Occipital lobe (tissue), 2 donors: ENCODE measurements around the gene GNAO1. TPM values are rescaled to one million over a fixed set of nuclear protein-coding genes. Genes with fewer than 3 reads are reported as not detected.

Experiments used
- DNase-seq: peaks from one replicate; lab custom pipeline; 2025; lab: John Stamatoyannopoulos, UW
- total RNA-seq: library from RNA; depleted of rRNA; stranded (reverse); fragments of >200 nt; gene quantifications from one replicate; pipeline ENCODE4 v1.2.3, GENCODE V29; 2014

GNAO1 gene
- total RNA-seq, 1 donor from 2014 or later = 48.0 TPM

DNA sequence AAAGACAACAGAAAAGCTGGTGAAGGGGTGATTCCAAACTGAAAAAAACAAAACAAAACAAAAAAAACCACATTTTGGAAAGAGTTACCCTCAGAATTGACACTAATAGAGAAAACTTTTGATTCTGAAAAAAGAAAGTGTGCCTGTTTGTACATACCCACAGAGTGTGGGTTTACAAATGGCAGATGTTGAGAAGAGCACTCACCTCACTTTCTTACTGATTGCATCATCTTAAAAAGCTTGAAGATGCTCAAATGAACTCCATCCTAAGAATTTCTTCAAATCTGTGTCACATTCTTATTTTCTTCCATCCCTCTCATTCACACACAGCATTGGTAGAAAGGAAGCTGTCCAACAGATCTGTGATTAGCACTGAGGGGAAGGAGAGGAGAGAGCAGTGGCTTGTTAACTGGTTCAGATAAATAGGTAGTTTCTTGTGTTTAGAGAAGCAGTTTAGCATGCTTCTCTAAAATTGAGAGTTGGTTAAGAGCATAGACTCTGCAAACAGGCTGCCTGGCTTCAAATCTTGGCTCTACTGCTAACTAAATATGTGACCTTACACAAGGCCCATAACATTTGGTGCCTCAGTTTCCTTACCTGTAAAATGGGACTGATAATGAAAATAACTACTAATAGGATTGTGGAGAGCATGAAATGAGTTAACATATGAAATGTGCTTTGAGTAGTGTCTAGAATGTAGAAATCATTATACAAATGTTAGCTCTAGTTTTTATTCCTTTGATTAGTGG is 6.9 kb downstream of the GNAO1 start:
- DNase-seq = no peak

DNA sequence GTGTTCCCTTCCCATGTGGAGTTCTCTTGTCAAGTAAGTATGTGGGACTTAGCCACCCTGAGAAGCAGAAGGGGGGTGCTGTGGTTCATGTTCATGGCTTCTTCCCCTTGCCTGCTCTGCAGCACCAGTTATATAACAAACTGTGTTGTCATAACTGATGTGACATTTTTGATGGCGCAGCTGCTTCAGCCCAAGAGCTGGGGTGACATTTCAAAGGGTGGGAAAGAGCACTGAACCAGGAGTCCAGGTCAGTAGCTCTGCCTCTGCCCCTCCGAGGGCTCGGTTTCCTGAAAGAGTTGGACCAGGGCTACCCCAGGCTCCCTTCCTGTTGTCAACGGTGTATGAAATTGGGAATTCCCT is 7.4 kb downstream of the GNAO1 start:
- no peak for DNase-seq

DNA sequence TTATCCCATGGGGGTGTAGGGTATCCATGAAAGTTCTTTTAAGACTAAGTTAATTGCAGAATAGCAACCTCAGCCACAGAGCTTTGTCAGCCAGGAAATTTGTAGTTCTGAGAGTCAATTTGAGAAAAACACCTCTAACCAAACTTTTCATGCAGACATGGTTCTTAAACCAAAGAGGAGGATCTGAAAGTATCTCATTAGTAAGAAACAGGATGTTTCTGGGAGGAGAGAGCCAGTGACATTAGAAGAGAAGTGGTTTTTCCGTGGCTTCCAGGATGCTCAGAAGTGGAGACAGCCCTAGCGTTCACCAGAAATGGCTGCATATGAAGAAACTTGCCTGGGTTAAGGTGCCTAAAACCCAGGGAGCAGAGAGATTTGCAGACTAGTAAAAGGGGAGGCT is 7.9 kb downstream of the GNAO1 start:
- no peak for DNase-seq

DNA sequence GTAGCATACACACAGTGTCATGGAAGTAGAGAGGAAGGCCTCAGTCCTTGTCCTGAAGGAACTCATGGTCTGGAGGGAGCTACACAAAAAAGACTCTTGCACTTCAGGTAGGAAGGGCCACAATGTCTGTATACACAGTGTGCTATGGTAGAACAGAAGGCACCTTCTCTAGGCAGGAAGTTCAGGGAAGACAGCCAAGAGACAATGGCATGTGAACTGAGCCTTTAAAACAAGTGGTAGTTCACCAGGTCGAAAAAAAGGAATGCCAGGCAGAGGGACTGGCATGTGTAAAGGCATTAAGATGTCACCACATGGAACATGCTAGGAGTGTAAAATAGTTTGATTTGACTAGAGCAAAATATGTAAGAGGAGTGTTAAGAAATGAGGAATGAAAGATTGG is 9.7 kb downstream of the GNAO1 start:
- DNase-seq = no peak

DNA sequence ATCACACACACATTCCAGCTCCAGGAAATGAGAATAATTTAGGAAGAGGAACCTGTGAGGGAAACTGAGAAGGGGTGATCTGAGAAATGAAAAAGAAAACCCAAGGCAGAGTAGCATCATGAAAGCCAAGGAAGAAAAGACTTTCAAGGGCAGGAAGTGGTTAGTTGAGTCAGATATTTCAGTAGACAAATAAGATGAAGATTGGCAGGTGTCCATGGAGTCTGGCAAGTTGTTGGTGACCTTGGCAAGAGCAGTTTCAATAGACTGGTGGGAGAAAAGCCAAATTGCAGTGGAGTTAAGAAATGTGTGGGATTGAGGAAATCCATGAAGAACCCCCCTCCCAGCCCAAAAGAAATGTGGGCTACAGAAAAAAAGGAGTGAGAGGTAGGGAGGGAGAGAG is 10.7 kb downstream of the GNAO1 start:
- no peak for DNase-seq

DNA sequence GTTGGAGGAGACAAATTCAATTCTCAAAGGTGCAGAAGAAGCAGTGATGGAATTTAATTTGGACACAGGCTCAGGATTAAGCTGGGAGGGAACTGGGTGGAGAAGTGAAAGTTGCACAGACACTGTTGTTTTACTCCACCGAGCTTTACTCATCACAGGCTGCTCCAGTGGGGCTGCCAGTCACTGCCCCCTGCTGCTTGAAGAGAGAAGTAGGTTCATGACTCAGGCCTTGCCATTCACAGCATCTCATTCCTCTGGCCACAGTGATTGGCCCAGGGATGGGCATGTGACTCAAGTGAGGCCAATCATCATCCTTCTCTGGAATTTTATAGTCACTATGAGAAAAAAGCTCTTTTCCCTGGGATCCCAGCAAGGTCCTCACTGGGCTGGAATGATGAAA is 11.8 kb downstream of the GNAO1 start:
- DNase-seq = no peak

DNA sequence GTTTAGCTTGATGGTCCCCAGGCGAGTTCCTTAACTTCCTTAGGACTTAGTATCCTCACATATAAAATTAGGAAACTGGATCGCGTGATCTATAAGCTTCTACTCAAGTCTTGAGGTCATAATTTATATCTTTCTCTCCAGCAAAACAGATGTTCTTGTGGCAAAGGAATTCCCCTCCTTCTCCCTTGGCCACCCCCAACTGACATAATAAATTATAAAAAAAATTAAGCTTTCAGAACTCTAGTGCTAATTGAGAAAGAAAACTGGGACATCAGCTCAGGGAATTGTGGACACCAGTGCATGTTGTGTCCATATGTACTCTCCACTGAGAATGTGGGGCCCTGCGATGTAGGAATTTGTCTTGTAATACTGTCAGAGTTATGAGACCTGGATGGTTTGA is 13.5 kb downstream of the GNAO1 start:
- no peak for DNase-seq

DNA sequence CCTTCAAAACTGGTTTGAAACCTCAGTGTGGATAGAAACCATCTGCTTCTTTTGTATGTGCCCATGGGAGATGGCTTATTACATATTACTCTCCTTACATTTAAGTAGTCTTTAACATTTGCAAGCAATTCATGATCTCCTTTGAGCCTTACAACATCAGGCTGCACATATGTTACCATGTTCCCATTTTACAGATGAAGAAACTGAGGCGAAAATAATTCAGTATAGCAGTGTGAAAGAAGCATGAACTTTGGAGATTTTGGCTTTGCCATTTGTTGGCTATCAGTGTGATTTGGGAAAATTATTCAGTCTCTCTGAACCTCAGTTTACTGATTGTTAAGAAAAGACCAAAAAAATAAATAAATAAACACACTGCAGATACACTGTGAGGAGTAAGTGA is 15.7 kb downstream of the GNAO1 start:
- no peak for DNase-seq

DNA sequence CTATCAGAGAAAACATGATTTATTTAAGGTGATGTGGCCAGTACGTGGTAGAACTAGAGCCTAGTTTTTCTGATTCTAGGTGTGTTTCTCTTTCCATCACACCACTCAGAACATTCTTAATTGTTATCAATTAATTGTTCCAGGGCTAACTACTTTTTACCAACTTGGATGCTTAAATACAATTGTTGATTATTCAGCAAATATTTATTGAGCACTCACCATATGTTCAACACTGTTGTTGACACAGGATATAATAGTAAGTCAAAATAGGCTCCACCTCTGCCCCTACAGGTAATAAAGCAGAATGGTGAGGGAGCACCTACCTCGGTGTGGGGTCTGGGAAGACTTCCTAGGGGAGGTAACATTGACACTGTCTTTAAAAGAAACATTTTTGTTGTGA is 16.1 kb downstream of the GNAO1 start:
- no peak for DNase-seq

DNA sequence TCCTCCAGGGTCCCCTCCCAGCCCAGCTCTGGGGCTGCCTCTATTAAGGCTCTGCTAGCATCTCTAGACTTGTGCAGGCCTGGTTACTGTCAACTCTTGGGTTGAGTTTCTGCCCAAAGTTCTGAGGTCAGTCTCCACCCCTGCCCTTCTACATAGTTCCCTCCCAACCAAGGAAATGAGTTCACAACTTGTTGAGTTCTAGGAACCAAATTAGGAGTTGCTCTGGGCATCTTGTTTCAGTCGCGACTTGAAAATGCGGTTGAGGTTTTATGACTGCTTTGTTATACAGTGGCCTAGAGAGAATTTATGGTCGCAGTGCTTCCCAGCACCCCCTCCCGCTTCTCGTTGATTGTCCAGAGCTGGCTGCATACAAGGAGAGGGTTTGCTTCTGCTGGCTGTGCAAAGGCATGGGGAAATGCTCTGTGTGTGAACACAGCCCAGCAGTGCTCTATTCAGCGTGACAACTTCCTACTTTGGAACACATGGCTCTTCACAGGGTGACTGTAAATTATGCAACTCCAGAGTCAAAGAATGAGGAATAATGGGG is 20.2 kb downstream of the GNAO1 start:
- no peak for DNase-seq

DNA sequence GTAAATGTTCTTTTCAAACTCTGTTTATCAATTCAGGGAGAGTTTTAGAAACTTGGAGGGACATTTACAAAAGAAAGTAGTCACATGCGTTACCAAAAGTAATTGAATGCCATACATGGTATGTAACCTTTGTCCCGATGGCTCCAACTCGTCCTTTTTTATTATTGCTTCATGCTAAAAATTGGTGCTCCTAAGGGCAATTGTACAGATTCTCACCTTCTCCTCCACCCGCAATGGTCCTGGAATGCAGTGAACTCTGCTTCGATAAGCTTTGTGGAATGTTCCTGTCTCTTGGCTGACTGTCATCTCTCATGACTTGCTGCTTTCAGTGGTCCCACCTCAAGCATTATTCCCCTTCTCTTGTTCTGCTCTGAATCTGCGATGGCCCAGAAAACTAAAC is 20.9 kb downstream of the GNAO1 start:
- DNase-seq = no peak

DNA sequence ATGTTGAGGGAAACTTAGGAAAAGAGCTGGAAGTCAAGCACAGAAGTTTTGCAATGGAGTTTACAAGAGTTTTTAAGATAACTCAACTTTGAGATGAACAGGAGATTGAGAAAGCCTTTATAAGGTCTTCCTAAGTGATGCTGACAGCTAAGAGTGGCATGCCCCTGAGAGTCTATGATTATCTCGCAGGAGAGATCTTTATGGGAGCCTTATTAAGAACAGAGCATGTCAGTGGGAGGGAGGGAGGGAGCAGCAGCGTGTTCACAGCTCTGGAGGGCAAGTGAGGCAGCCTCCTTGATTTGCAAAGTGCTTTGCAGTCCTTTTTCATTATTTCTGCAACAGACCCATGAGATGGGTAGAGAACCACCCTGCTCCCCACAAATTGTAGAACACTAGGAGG is 30.7 kb downstream of the GNAO1 start:
- DNase-seq = no peak

DNA sequence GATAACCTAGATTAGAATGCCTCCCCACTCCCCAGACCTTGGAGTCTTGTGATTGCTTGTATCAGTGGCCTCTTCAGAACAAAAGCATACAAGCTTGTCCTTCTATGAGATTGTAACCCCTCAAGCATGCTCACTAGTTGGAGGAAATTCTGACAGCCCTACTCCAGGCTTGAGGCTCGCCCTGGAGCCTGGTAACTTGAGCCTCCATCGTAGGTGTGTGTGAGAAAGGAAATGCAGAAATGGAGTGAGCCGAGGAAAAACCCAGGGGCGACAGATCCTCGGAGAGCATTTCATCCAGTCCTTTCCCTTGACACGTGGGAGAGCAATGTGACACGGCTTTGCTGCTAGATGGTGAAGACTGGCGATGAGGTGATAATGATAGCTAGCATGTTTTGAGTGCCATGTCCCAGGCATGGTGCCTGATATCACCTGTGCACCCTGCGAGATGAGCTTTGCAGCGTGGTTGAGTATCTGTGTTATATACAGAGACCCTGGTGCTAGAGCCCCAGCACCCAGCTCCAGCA is 31.2 kb downstream of the GNAO1 start:
- DNase-seq = no peak

DNA sequence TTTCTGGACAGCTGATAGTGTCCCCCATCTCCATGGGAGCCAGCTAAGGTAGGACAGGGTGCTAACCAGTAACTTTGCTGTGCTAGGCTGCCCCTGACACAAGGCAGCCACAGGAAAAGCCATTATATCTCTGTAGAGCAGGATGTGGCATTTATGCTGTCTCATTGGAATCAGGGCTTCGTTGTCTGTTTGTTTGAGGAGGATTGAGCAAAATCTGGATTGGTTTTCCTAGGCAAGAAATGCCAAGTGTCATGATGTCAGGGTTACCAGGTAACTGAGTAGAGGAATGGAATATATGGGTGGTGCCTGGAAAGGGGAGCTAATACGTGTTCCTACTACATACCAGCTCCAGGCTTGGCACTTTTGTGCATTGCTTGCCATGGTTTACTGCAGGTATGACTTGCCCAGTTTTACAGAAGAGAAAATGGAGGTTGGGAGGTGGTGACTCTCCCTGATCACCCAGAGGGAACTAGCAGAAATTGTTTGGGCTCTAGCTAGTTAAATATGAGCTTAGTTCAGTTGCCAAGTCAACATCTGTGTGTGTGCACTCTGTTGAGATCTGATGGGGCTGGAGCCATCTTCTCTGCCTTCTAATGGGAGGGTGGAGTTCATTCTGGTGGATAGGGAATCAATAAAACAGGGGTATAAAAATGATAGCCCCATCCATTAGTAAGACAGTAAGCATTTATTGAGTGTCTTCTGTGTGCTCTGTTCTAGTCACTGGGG is 33.9 kb downstream of the GNAO1 start:
- no peak for DNase-seq

DNA sequence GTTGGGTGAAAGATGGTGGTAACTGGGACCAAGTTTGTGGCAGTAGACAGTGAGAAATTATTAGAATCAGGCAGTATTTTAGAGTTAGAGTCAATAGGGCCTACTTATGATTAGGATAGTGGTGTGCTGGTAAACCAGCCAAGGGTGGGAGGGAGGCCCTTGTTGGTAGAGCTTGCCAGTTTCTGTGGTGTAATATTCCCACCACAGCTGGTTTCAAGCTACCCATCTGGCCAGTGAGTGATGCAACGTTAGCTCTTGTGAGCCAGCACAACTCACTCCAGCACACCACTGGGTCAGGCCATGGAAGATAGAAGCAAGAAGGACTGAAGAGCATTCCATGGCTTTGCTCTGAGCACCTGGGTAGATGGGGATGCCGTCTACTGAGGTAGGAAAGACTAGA is 34.9 kb downstream of the GNAO1 start:
- no peak for DNase-seq

DNA sequence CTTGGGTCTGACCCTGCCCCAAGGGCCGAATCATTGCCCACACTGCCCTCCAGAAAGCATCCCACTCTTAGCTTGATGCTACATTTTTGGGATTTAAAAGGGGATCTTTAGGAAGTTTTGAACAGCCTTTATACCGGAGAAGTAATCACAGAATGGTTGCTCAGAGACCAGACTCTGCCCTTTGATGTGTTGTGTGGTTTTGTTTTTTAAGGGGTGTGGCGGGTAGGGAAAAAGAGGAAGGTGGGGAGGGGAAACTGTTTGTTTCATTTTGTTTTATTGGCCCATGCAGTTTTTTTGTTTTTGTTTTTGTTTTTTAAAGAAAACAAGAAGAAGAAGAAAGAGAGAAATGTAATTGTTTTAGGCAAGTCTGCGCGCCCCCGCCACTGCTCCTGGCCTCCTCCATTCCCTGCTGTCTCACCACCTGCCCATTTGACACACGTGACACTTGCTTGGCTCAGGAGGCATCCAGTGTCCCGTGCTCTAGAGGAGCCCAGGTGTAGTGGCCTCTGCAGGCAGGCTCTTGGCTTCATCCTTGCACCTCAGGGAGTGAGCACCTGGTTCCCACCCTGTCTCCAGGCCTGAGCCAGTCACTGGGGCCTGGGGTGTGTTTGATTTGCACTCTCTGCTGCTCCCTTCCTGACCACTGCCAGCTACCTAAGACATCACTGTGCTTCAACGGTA is 35.7 kb downstream of the GNAO1 start:
- no peak for DNase-seq

DNA sequence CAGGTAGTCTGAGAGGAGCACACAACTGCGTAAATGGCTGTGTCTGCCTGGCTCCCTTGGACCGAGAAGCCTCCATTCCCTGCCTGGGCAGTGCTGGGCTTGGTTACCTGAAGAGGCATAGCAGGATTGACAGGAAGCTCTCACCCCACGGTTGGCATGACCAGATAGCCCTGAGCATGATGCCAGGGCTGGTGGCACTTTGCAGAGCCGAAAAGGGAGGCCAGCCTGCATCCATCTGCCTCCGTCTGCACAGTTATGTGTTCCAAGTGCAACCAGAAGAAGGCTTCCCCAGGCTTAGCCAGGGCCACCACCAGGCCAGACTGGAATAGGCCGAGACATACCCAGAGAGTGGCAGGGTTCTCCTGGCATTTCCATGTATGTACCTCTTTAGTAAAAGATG is 36.6 kb downstream of the GNAO1 start:
- no peak for DNase-seq

DNA sequence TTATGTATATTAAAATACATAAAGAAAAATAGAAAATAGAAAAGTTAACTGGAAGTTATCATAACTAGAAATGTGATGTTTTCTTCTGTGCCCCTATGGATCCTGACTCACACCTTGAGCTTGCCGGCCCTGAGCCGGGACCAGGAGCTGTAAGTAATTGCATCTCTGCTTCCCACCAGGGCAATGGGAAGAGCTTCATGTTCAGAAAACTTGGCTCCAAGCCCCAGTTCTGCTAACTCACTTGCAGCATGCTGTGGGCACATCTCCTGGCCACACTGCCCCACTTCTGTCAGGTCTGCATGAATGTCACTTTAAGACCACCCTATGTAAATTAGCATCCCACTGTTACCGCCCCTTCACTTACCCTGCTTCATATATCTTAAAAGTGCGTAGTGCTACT is 37.2 kb downstream of the GNAO1 start:
- DNase-seq = no peak

DNA sequence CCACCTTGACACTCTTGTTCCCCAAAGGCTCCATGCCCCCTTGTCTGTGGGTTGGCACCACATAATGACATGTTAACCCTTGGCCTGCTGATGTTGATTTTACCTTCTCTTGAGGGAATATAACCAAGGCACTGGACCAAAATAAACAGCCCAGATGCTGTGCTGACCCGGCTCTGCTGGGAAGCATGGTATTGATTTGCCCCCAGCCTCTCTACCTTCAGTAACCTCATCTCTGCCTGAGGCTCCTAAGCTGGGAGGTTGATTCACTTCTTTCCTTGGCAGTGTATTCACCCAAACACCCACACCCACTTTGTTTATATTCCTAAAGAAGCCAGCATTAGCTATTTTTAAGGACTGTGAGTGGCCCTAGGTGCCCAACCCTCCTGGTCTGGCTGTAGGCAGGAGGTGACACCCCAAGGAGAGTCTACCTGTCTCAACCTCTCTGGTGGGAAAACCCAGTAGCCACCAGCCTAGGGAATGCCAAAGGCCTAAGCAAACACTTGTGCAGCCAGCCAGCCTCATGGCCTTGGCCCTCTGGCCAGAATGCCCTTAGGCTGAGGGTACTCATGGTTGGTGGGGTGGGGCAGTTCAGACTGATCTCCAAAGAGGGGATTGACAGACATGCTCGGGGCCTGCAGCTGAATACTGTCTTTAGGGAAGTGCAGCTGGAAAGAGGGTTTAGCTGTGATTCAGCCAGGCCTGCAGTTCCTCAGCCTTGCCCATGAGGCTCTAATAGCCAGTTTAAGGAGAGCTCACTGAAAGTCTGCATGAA is 42.7 kb downstream of the GNAO1 start:
- DNase-seq = no peak

DNA sequence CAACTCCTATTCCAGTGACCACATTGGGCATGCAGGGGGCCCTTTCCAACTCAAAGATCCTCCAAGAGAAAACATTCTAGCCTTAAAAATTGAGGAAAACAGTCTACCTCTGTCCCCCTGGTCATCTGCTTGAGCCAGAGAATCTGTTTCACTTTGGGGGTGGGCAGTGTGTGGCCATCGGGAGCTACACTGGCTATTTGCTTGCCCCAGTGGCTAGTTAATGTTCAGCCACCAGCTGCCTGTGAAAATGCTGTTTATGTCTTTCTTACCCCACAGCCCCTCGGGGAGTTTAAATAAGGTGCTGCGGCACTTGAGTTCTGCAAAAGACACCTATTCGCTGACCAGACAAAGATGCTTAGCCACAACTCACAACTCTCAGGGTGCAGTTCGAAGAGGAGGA is 43.4 kb downstream of the GNAO1 start:
- no peak for DNase-seq

DNA sequence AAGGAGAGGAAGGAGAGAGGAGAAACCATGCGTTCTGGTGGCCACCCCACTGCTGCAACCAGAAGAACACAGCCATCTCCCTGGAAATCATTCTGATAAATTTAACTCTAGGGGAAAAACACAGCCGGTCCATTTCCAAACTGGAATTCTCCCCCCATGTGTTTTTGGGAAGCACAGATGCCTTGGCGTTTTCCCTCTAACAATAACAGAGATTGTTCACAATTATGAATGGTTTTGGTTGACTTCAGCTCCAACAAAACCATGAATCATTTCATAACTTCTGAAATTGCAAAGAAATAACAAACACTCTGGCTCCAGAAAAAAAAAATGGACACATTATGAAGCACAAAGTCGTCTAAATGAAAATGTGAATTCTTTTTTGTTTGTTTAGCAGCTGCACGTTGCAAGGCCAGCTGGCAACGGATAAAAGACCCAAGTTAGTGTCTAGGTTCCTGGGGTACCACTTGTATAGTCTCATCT is 46.2 kb downstream of the GNAO1 start:
- DNase-seq = no peak
